Measurements from ENCODE around the gene PTPRO.

GRCh38 chr12:15350643-15351042, 28.3 kb downstream of the PTPRO start:
- TF ChIP-seq ZBTB11 (CRISPR knock-in tag; IDR thresholded peaks at IDR 0.05) = no peak
- no peak for TF ChIP-seq CTCF (IDR thresholded peaks at IDR 0.05 in 2 of 3, conservative IDR thresholded peaks at IDR 0.05 in 1 of 3; ENCODE audit: control insufficient read depth in 2 of 3, extremely low read depth in 1 of 3, insufficient read depth in 1 of 3, low read depth in 3 of 3, low read length in 3 of 3)
- no peak for TF ChIP-seq BCLAF1 (IDR thresholded peaks at IDR 0.05)
- no peak for TF ChIP-seq EGR1 (IDR thresholded peaks at IDR 0.05; ENCODE audit: borderline replicate concordance in 1 of 2, low read depth in 2 of 2, low read length in 2 of 2)
- no peak for TF ChIP-seq SMARCA5 (IDR thresholded peaks at IDR 0.05)
- no peak for TF ChIP-seq IKZF2 (IDR thresholded peaks at IDR 0.05)
- TF ChIP-seq POLR2A (IDR thresholded peaks at IDR 0.05; ENCODE audit: low read depth, low read length) = no peak
- TF ChIP-seq SMAD1 (IDR thresholded peaks at IDR 0.05; ENCODE audit: low read depth, partially characterized antibody) = no peak
- no peak for TF ChIP-seq YY1 (IDR thresholded peaks at IDR 0.05; ENCODE audit: low read depth, low read length)
- TF ChIP-seq YBX1 (IDR thresholded peaks at IDR 0.05) = no peak
- TF ChIP-seq FOS (IDR thresholded peaks at IDR 0.05; ENCODE audit: borderline replicate concordance, extremely low read depth, insufficient read length) = no peak
- no peak for TF ChIP-seq RBBP5 (conservative IDR thresholded peaks at IDR 0.05)

Data from GM12878 (cell line).